Stimulated activated CD8-positive, alpha-beta memory T cell treated with anti-CD3 and anti-CD28 coated beads, Interleukin-4, amount 100 ng/mL, for 4 hours (primary cell): Measurements from ENCODE around the gene MICALL2.

Source experiments
- DNase-seq, 2 donors: peaks; one replicate each; pipeline ENCODE4 v3.0.0-alpha.2; 2020; ENCODE audit warnings: low read depth in 2 of 2, low spot score in 1 of 2

MICALL2 gene

GRCh38 chr7:1468643-1469298 is 9.5 kb upstream of the MICALL2 start:
- DNase-seq: no peak

GRCh38 chr7:1468203-1468602 is 8.9 kb upstream of the MICALL2 start:
- DNase-seq: no peak

GRCh38 chr7:1466524-1467271 is 7.4 kb upstream of the MICALL2 start:
- DNase-seq: no peak

- DNase-seq: no peak
Observed at GRCh38 chr7:1464694-1465093, 5.4 kb upstream of the MICALL2 start.

GRCh38 chr7:1463676-1464223 is 4.5 kb upstream of the MICALL2 start:
- no peak for DNase-seq

- no peak for DNase-seq
Observed at GRCh38 chr7:1461646-1462375, 2.5 kb upstream of the MICALL2 start.

- no peak for DNase-seq
Observed at GRCh38 chr7:1460821-1461645, 1.8 kb upstream of the MICALL2 start.

GRCh38 chr7:1459920-1460820 is 900 bp upstream of the MICALL2 start:
- DNase-seq: no peak

- peak; percentile 88 to 90 for DNase-seq
Observed at GRCh38 chr7:1459512-1459892, 232 bp upstream of the MICALL2 start.

GRCh38 chr7:1457949-1458682 is 1.2 kb downstream of the MICALL2 start:
- DNase-seq: no peak

- no peak for DNase-seq
Observed at GRCh38 chr7:1457059-1457948, 2.0 kb downstream of the MICALL2 start.

GRCh38 chr7:1455955-1456354 is 3.3 kb downstream of the MICALL2 start:
- no peak for DNase-seq

- no peak for DNase-seq
Observed at GRCh38 chr7:1455241-1455939, 3.9 kb downstream of the MICALL2 start.

- DNase-seq: no peak
Observed at GRCh38 chr7:1454542-1454941, 4.7 kb downstream of the MICALL2 start.

- DNase-seq: no peak
Observed at GRCh38 chr7:1452205-1452604, 7.1 kb downstream of the MICALL2 start.

- DNase-seq: no peak
Observed at GRCh38 chr7:1450987-1451386, 8.3 kb downstream of the MICALL2 start.

- no peak for DNase-seq
Observed at GRCh38 chr7:1450431-1450830, 8.8 kb downstream of the MICALL2 start.

- no peak for DNase-seq
Observed at GRCh38 chr7:1449951-1450350, 9.3 kb downstream of the MICALL2 start.
